IMR-90 (cell line): ENCODE results near the gene RNGTT. TPM values are rescaled to one million over a fixed set of nuclear protein-coding genes. Genes with fewer than 3 reads are reported as not detected.

Source experiments
- ATAC-seq: fragments of 200-7000 bp; cut with Tn5 transposase; 2 replicates; pipeline ENCODE4 v1.9.1; 2020; ENCODE audit warnings: low read depth, mild to moderate bottlenecking, moderate library complexity
- BruUV-seq: library from RNA; stranded (reverse); fragments of 400-500 nt; replicated peaks from 2 replicates; lab custom pipeline; 2021; lab: Mats Ljungman, UMichigan
- CTCF ChIA-PET: fragments of 300-600 bp; formaldehyde crosslinking; extraction: SDS; loops from one replicate; lab custom pipeline; 2021; ENCODE audit warnings: antibody characterized with exemption; lab: Yijun Ruan, JAX
- POLR2A ChIA-PET: fragments of 300-600 bp; sonication (Branson Sonifier 250); formaldehyde crosslinking; loops from one replicate; lab custom pipeline; 2022; ENCODE audit warnings: antibody characterized with exemption; ENCODE audit not compliant: unreplicated experiment; lab: Charles Lee
- DNase-seq: peaks from one replicate; pipeline ENCODE4 v3.0.0; 2013
- H2AFZ ChIP-seq: replicated peaks from 2 replicates; pipeline ENCODE3; 2013; ENCODE audit warnings: low read length, mild to moderate bottlenecking; ENCODE audit not compliant: poor library complexity
- H2AK5ac ChIP-seq: 2 replicates; pipeline ENCODE4 v1.6.1; 2013; ENCODE audit warnings: low read depth, low read length, inconsistent platforms
- H2AK9ac ChIP-seq: replicated peaks from 2 replicates; pipeline ENCODE3; 2013; ENCODE audit warnings: mild to moderate bottlenecking, low read depth, low read length, moderate library complexity; ENCODE audit not compliant: poor library complexity
- H2BK120ac ChIP-seq: 2 replicates; pipeline ENCODE4 v1.6.1; 2013; ENCODE audit warnings: low read depth, low read length, inconsistent platforms
- H2BK15ac ChIP-seq: 3 replicates; pipeline ENCODE4 v1.6.1; 2013; ENCODE audit warnings: low read depth, low read length, inconsistent platforms
- H2BK20ac ChIP-seq: 2 replicates; pipeline ENCODE4 v1.6.1; 2013; ENCODE audit warnings: low read depth, mild to moderate bottlenecking, inconsistent platforms, low read length, moderate library complexity
- H2BK5ac ChIP-seq: 2 replicates; pipeline ENCODE4 v1.6.1; 2013; ENCODE audit warnings: mild to moderate bottlenecking, low read depth, low read length, inconsistent platforms; ENCODE audit not compliant: poor library complexity, severe bottlenecking
- H3K14ac ChIP-seq: replicated peaks from 2 replicates; pipeline ENCODE4 v1.6.1; 2013; ENCODE audit warnings: low read depth, low read length, inconsistent platforms
- H3K18ac ChIP-seq: 2 replicates; pipeline ENCODE4 v1.6.1; 2013; ENCODE audit warnings: low read depth, low read length, control low read depth
- H3K23ac ChIP-seq: 2 replicates; pipeline ENCODE4 v1.6.1; 2013; ENCODE audit warnings: low read depth, low read length, inconsistent platforms
- H3K27ac ChIP-seq: 2 replicates; pipeline ENCODE4 v1.5.1; 2013; ENCODE audit warnings: mild to moderate bottlenecking, control low read depth, low read length; ENCODE audit not compliant: insufficient read depth
- H3K27me3 ChIP-seq: 2 replicates; pipeline ENCODE4 v1.6.1; 2013; ENCODE audit warnings: low read length; ENCODE audit not compliant: control insufficient read depth, insufficient read depth
- H3K36me3 ChIP-seq: 2 replicates; pipeline ENCODE4 v1.6.1; 2013; ENCODE audit warnings: low read length, mixed read lengths; ENCODE audit not compliant: control insufficient read depth, insufficient read depth
- H3K4ac ChIP-seq: 2 replicates; pipeline ENCODE4 v1.6.1; 2013; ENCODE audit warnings: low read depth, low read length, inconsistent platforms
- H3K4me1 ChIP-seq: 2 replicates; pipeline ENCODE4 v1.6.1; 2013; ENCODE audit warnings: low read length, mixed read lengths; ENCODE audit not compliant: control insufficient read depth, insufficient read depth
- H3K4me2 ChIP-seq: 2 replicates; pipeline ENCODE4 v1.6.1; 2013; ENCODE audit warnings: low read depth, mild to moderate bottlenecking, control low read depth, low read length, moderate library complexity
- H3K4me3 ChIP-seq: 2 replicates; pipeline ENCODE4 v1.5.1; 2013; ENCODE audit warnings: low read depth, mild to moderate bottlenecking, control low read depth, low read length, moderate library complexity; ENCODE audit not compliant: insufficient read depth
- H3K56ac ChIP-seq: 2 replicates; pipeline ENCODE4 v1.6.1; 2013; ENCODE audit warnings: low read length, inconsistent platforms; ENCODE audit not compliant: insufficient read depth; ENCODE audit errors: extremely low read depth
- H3K79me1 ChIP-seq, 2 experiments: 2 replicates each; pipeline ENCODE4 v1.6.1; 2013; ENCODE audit warnings: low read length in 2 of 2, inconsistent platforms in 1 of 2, low read depth in 1 of 2
- H3K9ac ChIP-seq: 2 replicates; pipeline ENCODE4 v1.6.1; 2013; ENCODE audit warnings: low read depth, low read length, control low read depth
- H3K9me1 ChIP-seq: 2 replicates; pipeline ENCODE4 v1.6.1; 2013; ENCODE audit warnings: low read length, inconsistent platforms; ENCODE audit not compliant: insufficient read depth
- H3K9me3 ChIP-seq: 2 replicates; pipeline ENCODE4 v1.6.1; 2013; ENCODE audit warnings: low read length; ENCODE audit not compliant: control insufficient read depth, insufficient read depth
- H4K20me1 ChIP-seq: 2 replicates; pipeline ENCODE4 v1.6.1; 2013; ENCODE audit warnings: low read length, inconsistent platforms; ENCODE audit not compliant: insufficient read depth
- H4K5ac ChIP-seq: 2 replicates; pipeline ENCODE4 v1.6.1; 2013; ENCODE audit warnings: mild to moderate bottlenecking, low read depth, low read length, control low read depth
- H4K8ac ChIP-seq, 2 experiments: 2 replicates each; pipeline ENCODE4 v1.6.1; 2013; ENCODE audit warnings: low read depth in 2 of 2, low read length in 2 of 2, control low read depth in 1 of 2, inconsistent platforms in 1 of 2
- H4K91ac ChIP-seq: 2 replicates; pipeline ENCODE4 v1.6.1; 2013; ENCODE audit warnings: low read depth, low read length, inconsistent platforms; ENCODE audit not compliant: insufficient read depth
- BHLHE40 ChIP-seq: fragments of 150-350 bp; IDR thresholded peaks from 2 replicates; pipeline ENCODE4 v1.6.1; 2016; ENCODE audit warnings: mild to moderate bottlenecking, low read depth, low read length
- CEBPB ChIP-seq: IDR thresholded peaks from 2 replicates; pipeline ENCODE4 v1.6.1; 2012; ENCODE audit warnings: low read depth, low read length, improper control_type of control experiment
- CHD1 ChIP-seq: IDR thresholded peaks from 2 replicates; pipeline ENCODE4 v1.6.1; 2012; ENCODE audit warnings: low read depth, low read length, improper control_type of control experiment
- CTCF ChIP-seq: conservative IDR thresholded peaks from 2 replicates; pipeline ENCODE4 v1.5.1; 2012; ENCODE audit warnings: mild to moderate bottlenecking, low read depth, low read length, improper control_type of control experiment
- FOS ChIP-seq: fragments of 150-350 bp; IDR thresholded peaks from 2 replicates; pipeline ENCODE4 v1.6.1; 2016; ENCODE audit warnings: low read depth, low read length
- MAFK ChIP-seq: IDR thresholded peaks from 2 replicates; pipeline ENCODE4 v1.6.1; 2012; ENCODE audit warnings: low read depth, low read length, improper control_type of control experiment
- MAZ ChIP-seq: IDR thresholded peaks from 2 replicates; pipeline ENCODE4 v1.6.1; 2012; ENCODE audit warnings: low read depth, mild to moderate bottlenecking, low read length, improper control_type of control experiment, moderate library complexity, borderline replicate concordance
- MXI1 ChIP-seq: IDR thresholded peaks from 2 replicates; pipeline ENCODE4 v1.6.1; 2012; ENCODE audit warnings: low read depth, mild to moderate bottlenecking, low read length, moderate library complexity, borderline replicate concordance
- NFE2L2 ChIP-seq: fragments of 150-350 bp; IDR thresholded peaks from 2 replicates; pipeline ENCODE4 v1.6.1; 2016; ENCODE audit warnings: low read depth, mild to moderate bottlenecking, low read length
- POLR2A ChIP-seq: IDR thresholded peaks from 2 replicates; pipeline ENCODE4 v1.6.1; 2012; ENCODE audit warnings: mild to moderate bottlenecking, low read depth, low read length
- RAD21 ChIP-seq: IDR thresholded peaks from 2 replicates; pipeline ENCODE4 v1.6.1; 2012; ENCODE audit warnings: low read length, improper control_type of control experiment
- RCOR1 ChIP-seq: IDR thresholded peaks from 2 replicates; pipeline ENCODE4 v1.6.1; 2012; ENCODE audit warnings: mild to moderate bottlenecking, low read length, improper control_type of control experiment; ENCODE audit not compliant: insufficient replicate concordance
- RFX5 ChIP-seq: IDR thresholded peaks from 2 replicates; pipeline ENCODE4 v1.8.0; 2012; ENCODE audit warnings: low read depth, mild to moderate bottlenecking, low read length, moderate library complexity
- SMC3 ChIP-seq: fragments of 150-350 bp; IDR thresholded peaks from 2 replicates; pipeline ENCODE4 v1.6.1; 2016; ENCODE audit warnings: low read depth, mild to moderate bottlenecking, antibody characterized with exemption, low read length, moderate library complexity
- USF2 ChIP-seq: fragments of 150-350 bp; IDR thresholded peaks from 2 replicates; pipeline ENCODE4 v1.6.1; 2017; ENCODE audit warnings: mild to moderate bottlenecking, antibody characterized with exemption, low read length, low read depth
- WGBS, 2 experiments: methylation state at CpG; one replicate each; pipeline versions ENCODE4 v1.1.5 to v1.1.7; 2013; ENCODE audit warnings: missing lambda C conversion rate in 2 of 2; ENCODE audit not compliant: insufficient read length in 1 of 2; ENCODE audit errors: extremely low coverage in 2 of 2; 5-methylcytosine and 5-hydroxymethylcytosine counted together
- dilution Hi-C: fragments of 300-500 bp; cut with HindIII; formaldehyde crosslinking; loops from one replicate; pipeline ENCODE4 v1.14.3; 2018; ENCODE audit warnings: low sequenced_read_pairs; ENCODE audit not compliant: unreplicated experiment
- in situ Hi-C: fragments of 300-500 bp; cut with MboI; formaldehyde crosslinking; loops from 3 replicates; pipeline ENCODE4 v1.14.3; 2019; ENCODE audit warnings: low sequenced_read_pairs, inconsistent platforms, mixed read lengths
- intact Hi-C: fragments of 100-400 bp; cut with micrococcal nuclease; formaldehyde crosslinking; loops from 2 replicates; pipeline ENCODE4 v1.10.0; 2022
- polyA plus RNA-seq, 3 experiments: library from polyadenylated mRNA; depleted of rRNA; stranded (reverse); fragments of >200 nt; gene quantifications; 2 replicates each; pipeline ENCODE4 v1.2.3, GENCODE V29; 2012; ENCODE audit warnings: low replicate concordance in 1 of 3
- total RNA-seq: library from RNA; depleted of rRNA; stranded (reverse); fragments of >200 nt; gene quantifications from 2 replicates; pipeline ENCODE4 v1.2.3, GENCODE V29; 2012
- TF ChIP-seq, protein P1 (sequence below): fragments of 150-350 bp; IDR thresholded peaks from 2 replicates; pipeline ENCODE4 v1.6.1; 2016; ENCODE audit warnings: low read depth, mild to moderate bottlenecking, low read length, moderate library complexity, borderline replicate concordance

Gene RNGTT
- total and polyA plus RNA-seq, 2 of the 4 experiments (the other 2 are of a cell fraction) = 5.4 to 21.7 TPM

DNA sequence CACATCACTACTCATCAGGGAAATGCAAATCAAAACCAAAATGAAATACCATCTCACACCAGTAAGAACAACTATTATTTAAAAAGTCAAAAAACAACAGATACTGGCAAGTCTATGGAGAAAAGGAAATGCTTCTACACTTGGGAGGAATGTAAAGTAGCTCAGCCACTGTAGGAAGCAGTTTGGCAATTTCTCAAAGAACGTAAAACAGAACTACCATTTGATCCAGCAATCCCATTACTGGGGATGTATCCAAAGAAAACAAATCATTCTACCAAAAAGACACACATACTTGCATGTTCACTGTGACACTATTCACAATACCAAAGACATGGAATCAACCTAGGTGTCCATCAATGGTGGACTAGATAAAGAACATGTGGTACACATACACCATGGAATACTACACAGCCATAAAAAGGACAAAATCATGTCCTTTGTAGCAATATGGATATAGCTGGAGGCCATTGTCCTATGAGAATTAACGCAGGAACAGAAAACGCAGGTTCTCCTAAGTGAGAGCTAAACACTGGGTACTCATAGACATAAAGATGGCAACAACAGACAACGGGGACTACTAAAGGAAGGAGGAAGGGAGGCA is 260.4 kb downstream of the RNGTT start:
- no peak overlapping the region for H4K91ac ChIP-seq
- no TSS peak for BruUV-seq
- intact Hi-C loops = no loop called here
- no peak overlapping the region for H3K9ac ChIP-seq
- dilution Hi-C loops = no loop called here
- H2BK15ac ChIP-seq = no peak overlapping the region
- H3K23ac ChIP-seq = no peak overlapping the region
- no peak overlapping the region for H3K4me3 ChIP-seq
- WGBS, 2 experiments = no CpG with 5 or more reads among the region's 4 CpGs
- in situ Hi-C loops = no loop called here
- no peaks in the 10 kb centered on the region for H3K9me3 ChIP-seq
- no peak overlapping the region for H3K56ac ChIP-seq
- TF ChIP-seq USF2 (no peak), MAZ (no peak), RCOR1 (no peak), FOS (no peak), CTCF (no peak), MXI1 (no peak), CHD1 (no peak), POLR2A (no peak), NFE2L2 (no peak), CEBPB (no peak), BHLHE40 (no peak), SMC3 (no peak), RFX5 (no peak), MAFK (no peak), RAD21 (no peak)
- TF ChIP-seq, protein P1, sequence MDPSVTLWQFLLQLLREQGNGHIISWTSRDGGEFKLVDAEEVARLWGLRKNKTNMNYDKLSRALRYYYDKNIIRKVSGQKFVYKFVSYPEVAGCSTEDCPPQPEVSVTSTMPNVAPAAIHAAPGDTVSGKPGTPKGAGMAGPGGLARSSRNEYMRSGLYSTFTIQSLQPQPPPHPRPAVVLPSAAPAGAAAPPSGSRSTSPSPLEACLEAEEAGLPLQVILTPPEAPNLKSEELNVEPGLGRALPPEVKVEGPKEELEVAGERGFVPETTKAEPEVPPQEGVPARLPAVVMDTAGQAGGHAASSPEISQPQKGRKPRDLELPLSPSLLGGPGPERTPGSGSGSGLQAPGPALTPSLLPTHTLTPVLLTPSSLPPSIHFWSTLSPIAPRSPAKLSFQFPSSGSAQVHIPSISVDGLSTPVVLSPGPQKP = no peak
- no peak overlapping the region for H3K4me2 ChIP-seq
- no peaks in the 10 kb centered on the region for H4K20me1 ChIP-seq
- no peak overlapping the region for H2AFZ ChIP-seq
- no peak overlapping the region for H2AK9ac ChIP-seq
- ATAC-seq = no peak
- H3K79me1 ChIP-seq = no peaks in the 10 kb centered on the region; a peak in 1 of 4 replicates
- H3K4ac ChIP-seq = no peak overlapping the region
- H2BK5ac ChIP-seq = no peak overlapping the region
- H4K8ac ChIP-seq = no peak overlapping the region
- H2BK20ac ChIP-seq = no peak overlapping the region
- no peaks in the 10 kb centered on the region for H3K36me3 ChIP-seq
- no peak overlapping the region for H3K18ac ChIP-seq
- no peak overlapping the region for H4K5ac ChIP-seq
- no peaks in the 10 kb centered on the region for H3K27me3 ChIP-seq
- ChIA-PET POLR2A (no interaction called here), CTCF (no interaction called here)
- H2BK120ac ChIP-seq = no peak overlapping the region
- H3K9me1 ChIP-seq = no peaks in the 10 kb centered on the region
- no peak overlapping the region for H3K27ac ChIP-seq
- H3K4me1 ChIP-seq = no peaks in the 10 kb centered on the region
- no peak overlapping the region for H3K14ac ChIP-seq
- DNase-seq = no peak
- no peak overlapping the region for H2AK5ac ChIP-seq
